ENCODE measurements around the gene RGL3.
"Not testable (repeated sequence)": the region's sequence is repeated elsewhere in the genome, so short reads cannot be mapped to it uniquely, and the experiment has no call there.

RGL3 gene

GRCh38 chr19:11356074-11356397, 63.1 kb downstream of the RGL3 start:
- no peak for DNase-seq

DNA sequence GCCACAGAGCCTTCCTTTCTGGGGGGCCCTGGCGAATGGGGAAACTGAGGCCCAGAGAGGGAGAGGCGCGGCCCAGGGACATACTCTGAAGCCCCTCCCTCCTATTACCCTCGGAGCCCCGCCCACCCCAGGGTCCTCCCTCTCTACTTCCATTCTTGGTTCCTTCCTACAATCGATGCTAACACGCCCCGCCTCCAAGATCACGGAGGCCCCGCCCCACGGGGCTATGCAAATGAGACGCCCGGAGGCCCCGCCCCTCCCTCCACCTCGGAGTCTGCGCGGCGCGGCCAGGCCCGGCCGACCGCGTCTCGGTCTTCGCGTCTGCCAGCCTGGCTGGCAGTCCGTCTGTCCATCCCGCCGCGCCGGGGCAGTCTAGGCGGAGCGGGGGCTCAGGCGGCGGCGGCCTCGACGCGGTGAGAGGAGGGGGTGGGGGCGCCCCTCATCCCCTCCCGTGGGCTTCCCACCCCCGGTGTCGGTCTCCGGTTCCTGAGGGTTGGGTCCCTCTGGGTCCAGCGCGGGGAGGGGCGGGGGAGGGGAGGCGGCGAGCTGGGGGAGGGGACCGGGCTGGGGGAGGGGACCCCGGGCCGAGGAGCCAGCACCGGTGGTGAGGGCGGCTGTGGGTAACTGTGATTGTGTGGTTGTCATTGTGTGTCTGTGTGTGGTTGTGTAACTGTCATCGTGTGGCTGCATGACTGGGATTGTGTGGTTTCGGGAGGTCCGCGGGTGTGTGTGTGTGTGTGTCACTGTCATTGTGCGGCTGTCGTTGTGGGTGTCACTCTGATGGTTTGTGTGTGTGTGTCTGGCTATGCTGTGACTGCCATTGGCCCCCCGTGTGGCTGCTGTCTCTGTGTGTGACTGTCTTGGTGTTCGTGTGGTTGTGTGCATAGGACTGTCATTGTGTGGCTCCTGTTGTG, 63.7 kb downstream of the RGL3 start, which contains the start of gene PLPPR2:
TSS of gene PLPPR2 (plus strand) at position 273 of the 914 bp plus-strand sequence. CDS start 2,242 bp downstream, outside the sequence.
- DNase-seq: peak; percentile 38

DNA sequence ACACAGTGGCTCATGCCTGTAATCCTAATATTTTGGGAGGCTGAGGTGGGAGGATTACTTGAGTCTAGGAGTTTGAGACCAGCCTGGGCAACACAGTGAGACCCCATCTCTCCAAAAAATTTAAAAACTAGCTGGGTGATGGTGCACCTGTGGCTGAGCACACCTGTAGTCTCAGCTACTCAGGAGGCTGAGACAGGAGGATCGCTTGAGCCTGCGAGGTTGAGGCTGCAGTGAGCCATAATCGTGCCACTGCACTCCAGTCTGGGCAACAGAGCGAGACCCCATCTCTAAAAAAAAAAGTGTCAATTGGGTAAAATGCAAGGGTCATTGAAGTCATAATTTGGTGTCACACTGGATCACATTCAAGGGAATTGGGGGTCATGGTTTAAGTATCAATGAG, 65.0 kb downstream of the RGL3 start:
- DNase-seq: not testable (repeated sequence)

DNA sequence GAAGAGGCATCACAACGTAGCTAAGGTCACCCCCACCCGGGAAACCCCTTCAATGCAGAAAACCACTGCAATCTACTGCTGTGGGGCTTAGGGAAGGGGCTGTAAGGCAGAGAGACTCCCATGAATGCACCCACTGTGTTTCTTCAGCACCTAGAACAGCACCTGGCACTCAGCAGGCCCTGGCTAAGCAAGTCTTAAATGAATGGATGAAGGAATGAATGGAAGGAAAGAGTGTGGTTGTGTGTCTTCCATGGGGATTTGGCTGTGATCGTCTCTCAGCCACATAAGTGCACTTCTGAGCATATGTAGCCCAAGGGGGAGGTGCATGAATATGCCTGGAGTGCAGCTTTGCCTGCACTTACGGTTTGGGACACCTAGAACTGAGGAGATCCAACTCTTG, 69.9 kb downstream of the RGL3 start:
- no peak for DNase-seq

DNA sequence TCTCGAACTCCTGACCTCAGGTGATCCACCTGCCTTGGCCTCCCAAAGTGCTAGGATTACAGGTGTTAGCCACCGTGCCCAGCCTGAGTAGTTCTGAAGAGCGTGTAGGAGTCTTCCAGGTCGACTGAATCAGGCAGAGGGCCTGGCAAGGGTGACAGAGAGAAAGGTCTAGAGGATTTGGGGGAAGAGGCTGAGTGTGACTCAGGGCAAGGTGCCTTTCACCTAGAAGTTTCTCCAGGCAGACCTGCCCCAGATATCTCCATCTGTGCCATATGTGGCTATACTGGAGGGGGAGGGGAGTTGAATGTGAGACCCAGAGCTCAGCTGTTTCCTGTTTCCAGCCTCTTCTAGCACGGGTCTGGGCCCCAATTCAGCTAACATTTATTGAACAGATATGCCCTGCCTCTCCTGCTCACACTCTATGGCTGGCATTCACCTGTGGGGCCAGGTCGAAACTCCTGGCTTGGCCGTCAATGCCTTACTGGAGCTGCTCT, 71.5 kb downstream of the RGL3 start:
- DNase-seq: no peak

DNA sequence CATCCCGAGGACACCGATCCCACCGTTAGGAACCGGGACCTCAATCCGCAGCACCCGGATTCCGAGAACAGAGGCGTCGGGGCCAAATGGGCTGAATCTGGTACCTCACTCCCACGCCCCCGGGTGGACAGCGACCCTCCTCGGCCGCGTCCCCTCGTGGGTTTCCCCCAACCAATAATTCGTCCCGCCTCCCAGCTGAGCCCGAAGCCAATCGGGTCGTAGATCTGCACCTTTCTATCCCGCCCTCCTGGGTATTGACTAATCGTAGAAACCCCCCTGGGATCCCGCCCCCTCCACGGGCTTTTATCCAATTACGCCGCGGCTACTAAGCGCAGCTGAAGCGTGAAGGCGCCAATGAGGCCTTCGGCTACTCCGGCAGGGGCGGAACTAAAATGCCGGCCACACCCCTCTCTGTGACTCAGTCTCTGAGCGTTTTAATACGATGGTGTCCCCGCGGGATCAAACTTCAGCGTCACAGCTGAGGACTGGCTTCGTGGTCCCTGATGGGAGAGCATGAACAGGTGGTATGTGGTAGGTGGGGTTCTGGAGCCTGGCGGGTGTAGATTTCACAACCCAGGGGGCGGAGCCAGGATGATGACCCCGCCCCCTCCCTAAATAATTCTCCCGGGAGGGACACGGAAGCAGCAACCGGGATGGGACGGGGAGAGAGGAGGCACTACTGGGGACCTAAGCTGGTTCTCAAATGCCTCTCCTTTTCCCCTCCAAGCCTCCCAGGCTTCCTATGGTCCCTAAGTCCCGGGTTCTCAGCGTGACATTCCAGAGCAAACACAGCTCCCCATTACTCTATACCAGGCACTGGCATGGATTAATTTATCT, 72.8 kb downstream of the RGL3 start, which contains the start of the genes CCDC159 and TMEM205:
TSS of gene CCDC159 (plus strand) at position 416 of the 837 bp plus-strand sequence. CDS start at position 504, 88 bp downstream.
TSS of gene TMEM205 (minus strand) at position 165 of the 837 bp plus-strand sequence. CDS start 649 bp downstream, outside the sequence.
- DNase-seq: peak; percentile 99

- DNase-seq: peak; percentile 60
Observed at GRCh38 chr19:11345122-11345803, 73.9 kb downstream of the RGL3 start.
